ENCODE measurements around the gene CDKN2AIPNL.

Gene CDKN2AIPNL

GRCh38 chr5:134411546-134412266, at the start of gene CDKN2AIPNL:
TSS of gene CDKN2AIPNL (minus strand) at chr5:134411881. CDS start at chr5:134411854, 27 bp downstream.
- peak; percentile 56 to 63 for DNase-seq (ENCODE audit: low read depth in 2 of 2)

- no peak for DNase-seq (ENCODE audit: low read depth in 2 of 2)
These were observed 48.9 kb upstream of the CDKN2AIPNL start for GRCh38 chr5:134460551-134460950.

- DNase-seq (ENCODE audit: low read depth in 2 of 2): no peak
These were observed 47.8 kb upstream of the CDKN2AIPNL start for GRCh38 chr5:134459491-134459890.

GRCh38 chr5:134459010-134459403, 47.3 kb upstream of the CDKN2AIPNL start:
- DNase-seq (ENCODE audit: low read depth in 2 of 2): no peak

GRCh38 chr5:134458234-134459009, 46.7 kb upstream of the CDKN2AIPNL start:
- DNase-seq (ENCODE audit: low read depth in 2 of 2): peak in 1 of 2 experiments; percentile 15

GRCh38 chr5:134457801-134458200, 46.1 kb upstream of the CDKN2AIPNL start:
- DNase-seq (ENCODE audit: low read depth in 2 of 2): no peak

- DNase-seq (ENCODE audit: low read depth in 2 of 2): no peak
These were observed 45.1 kb upstream of the CDKN2AIPNL start for GRCh38 chr5:134456825-134457224.

GRCh38 chr5:134455466-134455865, 43.8 kb upstream of the CDKN2AIPNL start:
- DNase-seq (ENCODE audit: low read depth in 2 of 2): no peak

GRCh38 chr5:134453016-134453415, 41.3 kb upstream of the CDKN2AIPNL start:
- no peak for DNase-seq (ENCODE audit: low read depth in 2 of 2)

- peak; percentile 80 to 81 for DNase-seq (ENCODE audit: low read depth in 2 of 2)
These were observed 40.3 kb upstream of the CDKN2AIPNL start for GRCh38 chr5:134451936-134452505.

- no peak for DNase-seq (ENCODE audit: low read depth in 2 of 2)
These were observed 39.7 kb upstream of the CDKN2AIPNL start for GRCh38 chr5:134451225-134451935.

GRCh38 chr5:134450374-134450773, 38.7 kb upstream of the CDKN2AIPNL start:
- DNase-seq (ENCODE audit: low read depth in 2 of 2): no peak

GRCh38 chr5:134449167-134449566, 37.5 kb upstream of the CDKN2AIPNL start:
- no peak for DNase-seq (ENCODE audit: low read depth in 2 of 2)

GRCh38 chr5:134447815-134448520, 36.3 kb upstream of the CDKN2AIPNL start:
- DNase-seq (ENCODE audit: low read depth in 2 of 2): no peak

GRCh38 chr5:134446938-134447337, 35.3 kb upstream of the CDKN2AIPNL start:
- no peak for DNase-seq (ENCODE audit: low read depth in 2 of 2)

- no peak for DNase-seq (ENCODE audit: low read depth in 2 of 2)
These were observed 34.5 kb upstream of the CDKN2AIPNL start for GRCh38 chr5:134445856-134446818.

- no peak for DNase-seq (ENCODE audit: low read depth in 2 of 2)
These were observed 33.3 kb upstream of the CDKN2AIPNL start for GRCh38 chr5:134444941-134445471.

- DNase-seq (ENCODE audit: low read depth in 2 of 2): no peak
These were observed 28.6 kb upstream of the CDKN2AIPNL start for GRCh38 chr5:134440201-134440755.

GRCh38 chr5:134439210-134439654, 27.6 kb upstream of the CDKN2AIPNL start:
- peak; percentile 87 for DNase-seq (ENCODE audit: low read depth in 2 of 2)

GRCh38 chr5:134438721-134439123, 27.0 kb upstream of the CDKN2AIPNL start:
- no peak for DNase-seq (ENCODE audit: low read depth in 2 of 2)
